Brain microvascular endothelial cell (primary cell): Measurements from ENCODE around the gene TUBB4B.

Experiments
- DNase-seq: peaks from one replicate; pipeline ENCODE4 v3.0.0-alpha.2; 2020
- H3K27ac ChIP-seq: fragments of 250-450 bp; sonication (Bioruptor Pico); 2 replicates; pipeline ENCODE4 v1.5.1; 2020; ENCODE audit warnings: mild to moderate bottlenecking, moderate library complexity
- H3K27me3 ChIP-seq: fragments of 250-450 bp; sonication (Bioruptor Pico); replicated peaks from 2 replicates; pipeline ENCODE4 v1.5.1; 2020; ENCODE audit warnings: mild to moderate bottlenecking
- H3K36me3 ChIP-seq: fragments of 250-450 bp; sonication (Bioruptor Pico); replicated peaks from 2 replicates; pipeline ENCODE4 v1.5.1; 2020; ENCODE audit warnings: mild to moderate bottlenecking
- H3K4me3 ChIP-seq: 2 replicates; pipeline ENCODE4 v1.5.1; 2011; ENCODE audit warnings: low read depth, mild to moderate bottlenecking, control low read depth, low read length, moderate library complexity
- CTCF ChIP-seq: IDR thresholded peaks from 2 replicates; pipeline ENCODE4 v1.5.1; 2011; ENCODE audit warnings: low read depth, mild to moderate bottlenecking, moderate library complexity, low read length, control low read depth, inconsistent platforms; ENCODE audit errors: missing control alignments
- in situ Hi-C: cut with HindIII; loops from 2 replicates; pipeline ENCODE4 v1.10.0; 2017; ENCODE audit warnings: low sequenced_read_pairs, low pct_ligation_motif_present

The TUBB4B gene

DNA sequence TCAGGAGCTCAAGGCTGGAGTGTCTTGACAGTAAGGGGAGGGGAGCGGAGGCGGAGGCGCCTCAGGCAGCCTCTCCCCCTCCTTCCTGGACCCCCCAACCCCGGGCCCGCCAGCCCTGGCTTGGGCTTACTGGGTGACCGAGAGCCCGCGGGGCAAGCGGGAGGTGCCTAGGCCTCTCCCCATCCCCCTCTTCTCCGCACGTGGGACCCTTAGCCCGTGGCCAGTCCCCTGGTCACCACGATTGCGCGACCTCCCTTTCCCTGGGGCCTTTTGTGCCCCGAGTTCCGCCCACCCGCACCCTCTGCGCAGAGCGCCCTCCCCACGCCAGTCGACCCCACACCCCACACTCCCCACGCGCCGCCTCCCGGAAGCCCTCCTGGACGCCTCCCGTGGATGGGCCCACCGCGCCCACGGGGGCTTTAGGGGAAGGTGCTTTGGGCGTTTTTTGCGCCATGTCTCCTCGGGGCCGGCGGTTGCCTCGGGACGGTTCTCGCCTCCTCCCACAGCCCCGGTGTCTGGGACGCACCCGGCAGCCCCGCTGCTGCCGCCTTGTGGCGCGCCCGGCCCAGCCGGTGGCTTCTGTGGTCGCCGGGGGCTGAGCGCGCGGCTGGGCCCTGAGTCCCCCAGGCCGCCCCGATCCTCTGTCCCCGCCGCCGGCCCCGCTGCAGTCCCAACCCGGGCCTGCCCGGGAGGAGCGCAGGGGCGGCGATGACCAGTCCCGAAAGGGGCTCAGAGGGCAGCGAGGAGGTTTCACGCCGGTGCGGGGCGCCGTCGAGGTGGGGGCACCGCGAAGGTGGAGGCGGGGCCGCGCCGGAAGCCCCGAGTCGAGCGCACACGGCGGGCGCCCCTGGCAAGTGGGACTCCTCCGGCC is 39.6 kb downstream of the TUBB4B start:
- TF ChIP-seq CTCF: peak; percentile 56
- in situ Hi-C loops: no loop called here
- no peak for DNase-seq
- peak overlapping the region; percentile 32 for H3K4me3 ChIP-seq
- no peaks in the 10 kb centered on the region for H3K27me3 ChIP-seq
- H3K27ac ChIP-seq: no peak overlapping the region
- peaks cover 11% of the 10 kb centered on the region for H3K36me3 ChIP-seq

GRCh38 chr9:137281345-137282116 is 40.4 kb downstream of the TUBB4B start:
- Histone ChIP-seq H3K27me3 (no peaks in the 10 kb centered on the region), H3K27ac (no peak overlapping the region), H3K4me3 (peak overlapping the region; percentile 15), H3K36me3 (peaks cover 11% of the 10 kb centered on the region)
- no peak for DNase-seq
- in situ Hi-C loops: no loop called here
- TF ChIP-seq CTCF: no peak

GRCh38 chr9:137286975-137287383 is 45.9 kb downstream of the TUBB4B start:
- no peak overlapping the region for H3K4me3 ChIP-seq
- in situ Hi-C loops: no loop called here
- peak; percentile 80 for TF ChIP-seq CTCF
- H3K27me3 ChIP-seq: no peaks in the 10 kb centered on the region
- no peaks in the 10 kb centered on the region for H3K36me3 ChIP-seq
- peak; percentile 74 for DNase-seq
- H3K27ac ChIP-seq: no peak overlapping the region

- in situ Hi-C loops: no loop called here
- Histone ChIP-seq H3K27me3 (no peaks in the 10 kb centered on the region), H3K4me3 (no peak overlapping the region), H3K36me3 (no peaks in the 10 kb centered on the region), H3K27ac (no peak overlapping the region)
- TF ChIP-seq CTCF: no peak
- DNase-seq: no peak
Observed at GRCh38 chr9:137293094-137293481, 52.0 kb downstream of the TUBB4B start.
